ENCODE measurements around the gene PSMB9. TPM values are rescaled to one million over a fixed set of nuclear protein-coding genes. Genes with fewer than 3 reads are reported as not detected.

Gene PSMB9
- total RNA-seq, 3 donors from 2014 or later: 37.4 to 108 (median 39.0) TPM

GRCh38 chr6:32886681-32887383 is 32.8 kb downstream of the PSMB9 start:
- Histone ChIP-seq H3K36me3 (ENCODE audit: low read depth) (no peaks in the 10 kb centered on the region), H3K4me3 (no peak overlapping the region), H3K9me3 (no peaks in the 10 kb centered on the region), H3K4me1 (ENCODE audit: low read depth) (no peaks in the 10 kb centered on the region)
- ATAC-seq: no peak
- no peak for DNase-seq
- intact Hi-C loops (cut with DNase I, micrococcal nuclease): loop anchor here in 1 of 2 donors (10.0 kb wide), 2 partner anchors 58 to 98 kb away; partner anchors contain the start of gene HLA-DMB
- no peak for TF ChIP-seq CTCF (IDR thresholded peaks at IDR 0.05)

- H3K9me3 ChIP-seq: no peaks in the 10 kb centered on the region
- TF ChIP-seq CTCF (IDR thresholded peaks at IDR 0.05): no peak
- DNase-seq: no peak
- ATAC-seq: no peak
- intact Hi-C loops (cut with DNase I, micrococcal nuclease): loop anchor here in 1 of 2 donors (10.0 kb wide), 2 partner anchors 57 to 97 kb away; partner anchors contain the start of gene HLA-DMB
- no peak overlapping the region for H3K4me3 ChIP-seq
- no peaks in the 10 kb centered on the region for H3K36me3 ChIP-seq (ENCODE audit: low read depth)
- no peaks in the 10 kb centered on the region for H3K4me1 ChIP-seq (ENCODE audit: low read depth)
These were observed 33.6 kb downstream of the PSMB9 start for GRCh38 chr6:32887616-32888015.

DNA sequence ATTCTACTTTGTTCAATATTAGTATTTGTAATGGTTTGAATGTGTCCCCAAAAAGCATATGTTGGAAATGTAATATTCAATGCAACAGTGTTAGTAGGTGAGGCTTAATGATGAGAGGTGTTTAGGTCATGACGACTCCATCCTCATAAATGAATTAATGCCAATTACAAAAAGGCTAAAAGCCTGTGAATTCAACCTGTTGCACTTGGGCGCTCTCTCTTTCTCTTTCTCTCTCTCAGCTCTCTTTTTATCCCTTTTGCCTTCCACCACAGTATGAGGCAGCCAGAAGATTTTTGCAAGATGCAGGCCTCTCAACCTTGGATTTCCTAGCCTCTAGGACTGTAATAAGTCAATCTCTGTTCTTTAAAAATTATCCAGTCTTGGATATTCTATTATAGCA is 34.6 kb downstream of the PSMB9 start:
- Histone ChIP-seq H3K4me3 (no peak overlapping the region), H3K36me3 (ENCODE audit: low read depth) (no peaks in the 10 kb centered on the region), H3K4me1 (ENCODE audit: low read depth) (peaks cover 3% of the 10 kb centered on the region), H3K9me3 (no peaks in the 10 kb centered on the region)
- no peak for DNase-seq
- intact Hi-C loops (cut with DNase I, micrococcal nuclease): loop anchor here in 1 of 2 donors (10.0 kb wide), 2 partner anchors 56 to 96 kb away; partner anchors contain the start of gene HLA-DMB
- no peak for ATAC-seq
- no peak for TF ChIP-seq CTCF (IDR thresholded peaks at IDR 0.05)

DNA sequence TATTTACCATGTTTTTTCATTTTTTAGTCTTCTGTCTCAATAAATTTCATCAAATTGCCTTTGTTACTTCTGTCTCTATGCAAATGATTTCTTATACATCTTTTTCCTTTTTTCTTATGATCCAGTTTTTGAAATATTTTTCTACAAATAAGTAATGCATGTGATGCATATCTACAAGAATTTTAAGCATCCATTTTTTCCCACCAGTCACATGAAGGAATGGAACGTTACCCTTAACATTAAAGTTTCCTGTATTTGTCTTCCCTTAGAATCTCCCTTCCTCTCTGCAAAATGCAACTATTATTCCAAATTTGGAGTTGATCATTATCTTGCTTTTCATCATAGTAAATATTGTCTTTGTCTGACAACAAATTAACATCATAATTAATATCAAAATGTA is 35.5 kb downstream of the PSMB9 start:
- no peak for TF ChIP-seq CTCF (IDR thresholded peaks at IDR 0.05)
- ATAC-seq (no peak), DNase-seq (no peak)
- Histone ChIP-seq H3K4me1 (ENCODE audit: low read depth) (peaks cover 4% of the 10 kb centered on the region), H3K36me3 (ENCODE audit: low read depth) (no peaks in the 10 kb centered on the region), H3K9me3 (no peaks in the 10 kb centered on the region), H3K4me3 (no peak overlapping the region)
- intact Hi-C loops (cut with DNase I, micrococcal nuclease): loop anchor here in 1 of 2 donors (10.0 kb wide), 2 partner anchors 55 to 95 kb away; partner anchors contain the start of gene HLA-DMB

DNA sequence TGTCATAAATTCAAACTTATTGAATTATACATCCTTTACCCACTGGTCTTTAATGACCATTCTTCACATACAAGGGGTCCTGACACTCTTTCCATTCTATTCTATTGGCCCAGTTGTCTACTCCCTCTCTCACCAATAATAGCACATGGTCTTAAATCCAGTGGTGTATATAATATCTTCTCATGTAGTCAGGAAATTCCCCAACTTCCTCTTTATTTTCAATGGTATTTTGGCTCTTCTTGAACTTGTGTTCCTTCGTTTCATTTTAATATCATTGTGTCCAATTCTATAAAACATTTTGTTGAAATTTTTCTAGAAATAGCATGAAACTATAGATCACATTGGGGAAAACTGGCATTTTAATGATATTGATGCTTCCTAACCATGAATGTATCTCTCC is 36.8 kb downstream of the PSMB9 start:
- no peak for TF ChIP-seq CTCF (IDR thresholded peaks at IDR 0.05)
- DNase-seq (no peak), ATAC-seq (no peak)
- Histone ChIP-seq H3K4me1 (ENCODE audit: low read depth) (peaks cover 4% of the 10 kb centered on the region), H3K36me3 (ENCODE audit: low read depth) (no peaks in the 10 kb centered on the region), H3K9me3 (no peaks in the 10 kb centered on the region), H3K4me3 (no peak overlapping the region)
- intact Hi-C loops (cut with DNase I, micrococcal nuclease): no loop called here

All from mucosa of descending colon (tissue), 3 donors.